ENCODE data around the gene HIVEP1. TPM values are rescaled to one million over a fixed set of nuclear protein-coding genes. Genes with fewer than 3 reads are reported as not detected.

The HIVEP1 gene
- total RNA-seq, 4 donors from 2014 or later: 23.2 to 41.5 (median 32.6) TPM

DNA sequence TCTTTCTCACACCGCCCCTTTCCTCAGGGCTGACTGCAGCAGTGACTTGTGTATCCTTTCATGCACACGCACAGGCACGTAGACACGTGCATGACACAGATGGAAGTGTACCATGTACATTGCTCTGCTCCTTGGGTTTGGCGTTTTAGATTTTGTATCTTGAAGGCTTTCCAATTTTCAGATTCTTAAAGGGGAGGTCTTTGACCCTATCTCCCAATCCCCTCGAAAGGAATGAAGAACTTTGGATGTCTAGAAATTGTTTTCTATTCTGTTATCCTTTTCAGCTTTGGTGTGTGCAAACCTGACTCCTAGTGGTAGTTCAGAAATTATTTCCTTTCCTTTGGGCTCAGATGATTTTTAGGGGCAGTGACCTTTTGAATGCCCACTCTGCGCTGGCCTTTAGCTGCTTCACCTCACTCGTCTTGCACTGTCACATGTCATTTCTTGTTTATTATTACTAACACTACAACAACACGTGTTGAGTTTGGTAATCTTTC is 63.0 kb downstream of the HIVEP1 start:
- WGBS, 2 donors: 57 to 59% methylated on average over 9 of the region's 9 CpGs

DNA sequence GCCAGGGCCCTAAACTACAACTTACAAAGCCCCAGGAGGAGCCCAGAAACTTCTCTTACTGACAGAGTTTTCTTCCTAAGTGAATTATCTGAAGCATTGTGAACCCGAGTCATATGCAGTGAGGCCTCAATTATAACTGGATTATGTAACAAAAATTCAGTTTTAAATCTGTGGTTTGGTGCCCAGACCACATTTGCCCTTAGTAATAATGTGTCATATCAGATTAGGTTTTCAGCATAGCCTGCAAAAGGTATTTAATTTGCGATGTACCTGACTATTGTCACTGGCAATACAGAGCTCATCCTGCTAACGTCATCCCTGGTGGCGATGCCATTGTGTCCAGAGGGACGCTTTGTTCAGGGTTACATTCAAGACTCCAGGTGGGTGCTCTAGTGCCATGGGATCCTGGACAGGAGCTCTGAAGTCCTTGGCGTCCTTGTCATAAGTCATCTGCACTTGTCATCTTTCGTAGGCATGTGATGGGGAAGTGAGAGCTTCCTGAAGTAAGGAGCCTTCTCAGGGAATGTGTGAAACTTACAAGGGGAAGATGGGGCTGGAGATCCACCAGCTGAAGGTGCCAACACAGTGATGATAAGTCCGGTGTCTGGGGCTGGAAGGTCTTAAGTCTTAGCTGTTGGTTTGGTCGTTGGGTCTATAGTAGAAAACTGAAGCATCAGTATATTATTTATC is 65.1 kb downstream of the HIVEP1 start:
- WGBS, 2 donors: 87 to 90% methylated on average over 9 of the region's 9 CpGs
- no peak for DNase-seq (ENCODE audit: low spot score in 2 of 2)
- TF ChIP-seq, protein P1, sequence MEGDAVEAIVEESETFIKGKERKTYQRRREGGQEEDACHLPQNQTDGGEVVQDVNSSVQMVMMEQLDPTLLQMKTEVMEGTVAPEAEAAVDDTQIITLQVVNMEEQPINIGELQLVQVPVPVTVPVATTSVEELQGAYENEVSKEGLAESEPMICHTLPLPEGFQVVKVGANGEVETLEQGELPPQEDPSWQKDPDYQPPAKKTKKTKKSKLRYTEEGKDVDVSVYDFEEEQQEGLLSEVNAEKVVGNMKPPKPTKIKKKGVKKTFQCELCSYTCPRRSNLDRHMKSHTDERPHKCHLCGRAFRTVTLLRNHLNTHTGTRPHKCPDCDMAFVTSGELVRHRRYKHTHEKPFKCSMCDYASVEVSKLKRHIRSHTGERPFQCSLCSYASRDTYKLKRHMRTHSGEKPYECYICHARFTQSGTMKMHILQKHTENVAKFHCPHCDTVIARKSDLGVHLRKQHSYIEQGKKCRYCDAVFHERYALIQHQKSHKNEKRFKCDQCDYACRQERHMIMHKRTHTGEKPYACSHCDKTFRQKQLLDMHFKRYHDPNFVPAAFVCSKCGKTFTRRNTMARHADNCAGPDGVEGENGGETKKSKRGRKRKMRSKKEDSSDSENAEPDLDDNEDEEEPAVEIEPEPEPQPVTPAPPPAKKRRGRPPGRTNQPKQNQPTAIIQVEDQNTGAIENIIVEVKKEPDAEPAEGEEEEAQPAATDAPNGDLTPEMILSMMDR (IDR thresholded peaks at IDR 0.05): no peak
- no peak for TF ChIP-seq POLR2A (IDR thresholded peaks at IDR 0.05)
- intact Hi-C loops (cut with DNase I; ENCODE audit: low total_unique reads): no loop called here
- no peak overlapping the region for H3K4me3 ChIP-seq (ENCODE audit: low read depth, poor library complexity, severe bottlenecking)

More for the DNA sequence above, 63.0 kb downstream of the HIVEP1 start:
- intact Hi-C loops (cut with DNase I; ENCODE audit: low total_unique reads): no loop called here
- DNase-seq (ENCODE audit: low spot score in 2 of 2): no peak
- TF ChIP-seq POLR2A (IDR thresholded peaks at IDR 0.05): no peak
- TF ChIP-seq, protein P1 (IDR thresholded peaks at IDR 0.05): no peak
- no peak overlapping the region for H3K4me3 ChIP-seq (ENCODE audit: low read depth, poor library complexity, severe bottlenecking)

DNA sequence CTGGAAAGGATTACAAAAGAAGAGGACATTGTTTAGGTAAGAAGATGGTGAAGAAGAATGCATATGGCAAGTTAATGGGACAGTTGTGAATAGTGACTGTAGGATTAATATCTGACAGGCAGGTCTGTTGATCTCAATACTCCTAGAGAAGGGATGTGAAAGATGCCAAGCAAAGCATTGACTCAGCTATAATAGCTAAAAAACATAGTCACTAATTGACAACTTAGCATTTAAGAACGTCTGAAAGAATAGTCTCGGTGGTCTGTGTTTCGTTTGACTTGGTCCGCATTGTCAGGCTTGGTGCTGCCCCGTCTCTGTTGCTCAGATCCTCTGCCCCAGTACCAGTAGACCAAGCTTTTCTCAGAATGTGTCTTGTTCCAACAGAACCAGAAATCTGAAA is 65.9 kb downstream of the HIVEP1 start:
- intact Hi-C loops (cut with DNase I; ENCODE audit: low total_unique reads): no loop called here
- TF ChIP-seq POLR2A (IDR thresholded peaks at IDR 0.05): no peak
- H3K4me3 ChIP-seq (ENCODE audit: low read depth, poor library complexity, severe bottlenecking): no peak overlapping the region
- 92 to 93% methylated on average over 5 of the region's 5 CpGs for WGBS, 2 donors
- DNase-seq (ENCODE audit: low spot score in 2 of 2): no peak

DNA sequence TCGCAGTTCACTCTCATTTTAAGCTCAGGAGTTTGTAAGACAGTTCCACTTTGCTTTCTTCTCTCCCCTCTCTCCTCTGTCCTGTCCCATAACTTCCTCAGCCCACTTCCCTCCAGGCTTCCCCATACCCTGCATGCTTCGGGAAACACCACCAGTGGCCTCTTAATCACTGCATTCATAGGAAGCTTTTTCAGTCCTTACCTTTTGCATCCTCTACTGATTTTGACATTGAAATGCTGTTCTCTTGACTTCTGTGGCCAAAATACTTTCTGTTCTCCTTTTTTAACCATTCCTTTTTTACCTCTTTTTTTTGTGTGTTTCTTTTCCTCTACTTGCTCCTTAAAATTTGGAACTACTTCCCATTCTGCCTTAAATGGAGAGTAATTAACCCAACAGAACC is 69.7 kb downstream of the HIVEP1 start:
- intact Hi-C loops (cut with DNase I; ENCODE audit: low total_unique reads): no loop called here
- no peak overlapping the region for H3K4me3 ChIP-seq (ENCODE audit: low read depth, poor library complexity, severe bottlenecking)
- DNase-seq (ENCODE audit: low spot score in 2 of 2): no peak
- no peak for TF ChIP-seq POLR2A (IDR thresholded peaks at IDR 0.05)
- TF ChIP-seq, protein P1 (IDR thresholded peaks at IDR 0.05): no peak
- 88 to 89% methylated on average over 2 of the region's 2 CpGs for WGBS, 2 donors

DNA sequence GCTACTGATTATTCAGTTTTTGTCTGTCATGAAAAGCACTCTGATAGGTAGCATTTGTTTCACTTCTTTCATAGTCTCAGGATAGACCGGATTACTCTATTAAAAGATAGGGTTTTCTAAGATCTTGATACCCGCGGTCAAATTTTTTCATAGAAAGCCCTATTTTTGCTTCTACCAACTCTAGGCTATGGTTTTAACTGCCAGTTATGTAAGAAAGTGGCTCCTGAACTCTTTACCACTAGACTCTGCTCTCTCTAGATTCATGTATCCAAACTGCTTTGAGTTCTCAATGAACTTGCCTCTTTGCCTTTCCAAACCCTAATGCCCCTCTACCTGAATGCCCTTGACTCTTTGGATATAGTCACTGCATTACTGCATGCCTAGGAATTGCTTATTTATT is 70.3 kb downstream of the HIVEP1 start:
- intact Hi-C loops (cut with DNase I; ENCODE audit: low total_unique reads): no loop called here
- no peak overlapping the region for H3K4me3 ChIP-seq (ENCODE audit: low read depth, poor library complexity, severe bottlenecking)
- no peak for DNase-seq (ENCODE audit: low spot score in 2 of 2)
- 95 to 99% methylated on average over 3 of the region's 3 CpGs for WGBS, 2 donors
- no peak for TF ChIP-seq POLR2A (IDR thresholded peaks at IDR 0.05)
- TF ChIP-seq, protein P1 (IDR thresholded peaks at IDR 0.05): no peak

DNA sequence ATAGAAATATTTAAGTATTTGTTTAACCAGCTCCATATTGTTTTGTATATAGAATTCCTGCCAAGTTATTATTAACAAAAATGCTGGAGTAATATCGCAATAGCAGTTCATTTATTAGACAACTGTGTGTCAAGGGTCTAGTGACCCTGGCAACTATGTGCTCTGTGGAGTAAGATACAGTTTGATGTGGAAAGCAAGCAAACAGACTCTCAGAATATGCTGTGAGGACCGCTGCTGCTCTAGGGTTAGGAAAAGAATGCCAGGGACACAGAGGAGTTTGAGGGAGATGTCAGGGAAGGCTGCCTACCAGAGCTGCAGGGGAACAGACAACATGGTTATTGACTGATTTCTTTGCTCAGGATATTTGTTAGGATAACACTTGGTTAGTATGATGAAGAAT is 71.2 kb downstream of the HIVEP1 start:
- 72 to 78% methylated on average over 2 of the region's 2 CpGs for WGBS, 2 donors

More for the DNA sequence above, 71.2 kb downstream of the HIVEP1 start:
- DNase-seq (ENCODE audit: low spot score in 2 of 2): no peak
- intact Hi-C loops (cut with DNase I; ENCODE audit: low total_unique reads): no loop called here
- no peak for TF ChIP-seq POLR2A (IDR thresholded peaks at IDR 0.05)
- TF ChIP-seq, protein P1 (IDR thresholded peaks at IDR 0.05): no peak
- no peak overlapping the region for H3K4me3 ChIP-seq (ENCODE audit: low read depth, poor library complexity, severe bottlenecking)
